T-helper 1 cell treated with Interleukin-12 subunit alpha and Interleukin-12 subunit beta and Interleukin-4 antibody, amounts not matched to agents 30 ng/mL and 1 ng/mL, for 36 hours (primary cell): Measurements from ENCODE around the gene IZUMO2. TPM values are rescaled to one million over a fixed set of nuclear protein-coding genes. Genes with fewer than 3 reads are reported as not detected.

Experiments used
- intact Hi-C: fragments of 100-400 bp; cut with micrococcal nuclease; formaldehyde crosslinking; loops from one replicate; pipeline ENCODE4 v1.15.1; 2024
- total RNA-seq: library from RNA; stranded (reverse); gene quantifications from 2 replicates; pipeline ENCODE4 v1.2.3, GENCODE V29; 2022

The IZUMO2 gene
- not detected in 2 replicates for total RNA-seq

GRCh38 chr19:50162988-50163387 is at the start of gene IZUMO2:
TSS of gene IZUMO2 (minus strand) at chr19:50163281. CDS start at chr19:50163194, 87 bp downstream.
- intact Hi-C loops: no loop called here

GRCh38 chr19:50210425-50210824 is 47.3 kb upstream of the IZUMO2 start:
- intact Hi-C loops: no loop called here

- intact Hi-C loops: no loop called here
Observed at GRCh38 chr19:50209131-50209530, 46.0 kb upstream of the IZUMO2 start.

- intact Hi-C loops: no loop called here
Observed at GRCh38 chr19:50207730-50208129, 44.6 kb upstream of the IZUMO2 start.

- intact Hi-C loops: no loop called here
Observed at GRCh38 chr19:50206191-50206590, 43.1 kb upstream of the IZUMO2 start.

GRCh38 chr19:50205681-50206138 is 42.6 kb upstream of the IZUMO2 start:
- intact Hi-C loops: no loop called here

GRCh38 chr19:50204811-50205675 is 42.0 kb upstream of the IZUMO2 start:
- intact Hi-C loops: no loop called here

GRCh38 chr19:50204081-50204428 is 41.0 kb upstream of the IZUMO2 start:
- intact Hi-C loops: no loop called here

- intact Hi-C loops: no loop called here
Observed at GRCh38 chr19:50203281-50204080, 40.4 kb upstream of the IZUMO2 start, which contains the start of gene MYH14. TSS of gene MYH14 (plus strand) at chr19:50203622. CDS start at chr19:50210366, 6,744 bp downstream.

GRCh38 chr19:50202962-50203280 is 39.8 kb upstream of the IZUMO2 start:
- intact Hi-C loops: no loop called here

- intact Hi-C loops: no loop called here
Observed at GRCh38 chr19:50202386-50202785, 39.3 kb upstream of the IZUMO2 start.

GRCh38 chr19:50199259-50199555 is 36.1 kb upstream of the IZUMO2 start:
- intact Hi-C loops: no loop called here

- intact Hi-C loops: no loop called here
Observed at GRCh38 chr19:50198431-50199258, 35.6 kb upstream of the IZUMO2 start.

GRCh38 chr19:50197348-50197747 is 34.3 kb upstream of the IZUMO2 start:
- intact Hi-C loops: no loop called here

- intact Hi-C loops: no loop called here
Observed at GRCh38 chr19:50196322-50196932, 33.3 kb upstream of the IZUMO2 start.

- intact Hi-C loops: no loop called here
Observed at GRCh38 chr19:50195224-50195623, 32.1 kb upstream of the IZUMO2 start.

GRCh38 chr19:50192463-50193211 is 29.6 kb upstream of the IZUMO2 start:
- intact Hi-C loops: no loop called here

GRCh38 chr19:50191216-50191615 is 28.1 kb upstream of the IZUMO2 start:
- intact Hi-C loops: no loop called here

GRCh38 chr19:50190439-50190891 is 27.4 kb upstream of the IZUMO2 start:
- intact Hi-C loops: no loop called here

- intact Hi-C loops: no loop called here
Observed at GRCh38 chr19:50189331-50189730, 26.2 kb upstream of the IZUMO2 start.
